Mucosa of descending colon (tissue), 3 donors: ENCODE measurements around the gene ITGA5. TPM values are rescaled to one million over a fixed set of nuclear protein-coding genes. Genes with fewer than 3 reads are reported as not detected.

Experiments
- ATAC-seq: fragments of 200-7000 bp; cut with Tn5 transposase; one replicate; pipeline ENCODE4 v1.9.1; 2020; ENCODE audit warnings: mild to moderate bottlenecking, moderate library complexity
- DNase-seq, 3 donors: peaks; one replicate each; pipeline ENCODE4 v3.0.0-alpha.2; 2020
- H3K36me3 ChIP-seq: fragments of 200-600 bp; one replicate; pipeline ENCODE4 v1.8.0; 2021; ENCODE audit warnings: low read depth, mild to moderate bottlenecking
- H3K4me1 ChIP-seq: fragments of 200-600 bp; one replicate; pipeline ENCODE4 v1.8.0; 2021; ENCODE audit warnings: low read depth, mild to moderate bottlenecking
- H3K4me3 ChIP-seq: fragments of 200-600 bp; one replicate; pipeline ENCODE4 v1.8.0; 2021; ENCODE audit warnings: mild to moderate bottlenecking
- H3K9me3 ChIP-seq: fragments of 200-600 bp; one replicate; pipeline ENCODE4 v1.8.0; 2021; ENCODE audit warnings: mild to moderate bottlenecking
- CTCF ChIP-seq: fragments of 200-600 bp; IDR thresholded peaks from one replicate; pipeline ENCODE4 v1.8.0; 2022; ENCODE audit warnings: antibody characterized with exemption, mild to moderate bottlenecking
- intact Hi-C, 2 donors: fragments of 100-400 bp; cut with DNase I in 1 of 2; cut with micrococcal nuclease in 1 of 2; formaldehyde crosslinking; loops; one replicate each; pipeline versions ENCODE4 v1.11.0 to v1.11.1; 2022; cut with DNase I, micrococcal nuclease
- total RNA-seq, 3 donors: library from RNA; stranded (reverse); fragmentation: NEBNext Ultra II Directional in 2 of 3; extraction: Animal tissue kit (Norgen Biotek cat#: 25700) in 2 of 3; gene quantifications; one replicate each; pipeline versions ENCODE4 v1.2.1 to v1.2.4, GENCODE V29; 2021 to 2023
- donor health status: DM: no; HTN: no; CAD: no; lungs with moderate emphysema.
- donor health status: DM: no; HTN: no; CAD: no.
- donor health status: DM: no; HTN: yes; CAD: no.

Gene ITGA5
- total RNA-seq, 3 donors from 2014 or later: 8.0 to 201 (median 61.8) TPM

GRCh38 chr12:54398995-54399793 is 19.9 kb downstream of the ITGA5 start:
- Histone ChIP-seq H3K9me3 (no peaks in the 10 kb centered on the region), H3K36me3 (no peaks in the 10 kb centered on the region), H3K4me1 (no peaks in the 10 kb centered on the region), H3K4me3 (no peak overlapping the region)
- intact Hi-C loops: loop anchor here in 1 of 2 donors (5.0 kb wide), 1 partner anchor 38 kb away; no protein-coding TSS in a partner anchor
- TF ChIP-seq CTCF: peak; percentile 95
- DNase-seq (peak; percentile 75 to 92 (median 90)), ATAC-seq (peak; percentile 90)

GRCh38 chr12:54398218-54398617 is 20.8 kb downstream of the ITGA5 start:
- DNase-seq (no peak), ATAC-seq (no peak)
- H3K4me3 ChIP-seq: no peak overlapping the region
- H3K36me3 ChIP-seq: no peaks in the 10 kb centered on the region
- no peak for TF ChIP-seq CTCF
- H3K9me3 ChIP-seq: no peaks in the 10 kb centered on the region
- intact Hi-C loops: loop anchor here in 1 of 2 donors (5.0 kb wide), 1 partner anchor 39 kb away; no protein-coding TSS in a partner anchor
- H3K4me1 ChIP-seq: no peaks in the 10 kb centered on the region

- ATAC-seq (no peak), DNase-seq (no peak)
- intact Hi-C loops: loop anchor here in 1 of 2 donors (5.0 kb wide), 1 partner anchor 40 kb away; no protein-coding TSS in a partner anchor
- H3K4me3 ChIP-seq: no peak overlapping the region
- no peaks in the 10 kb centered on the region for H3K4me1 ChIP-seq
- H3K36me3 ChIP-seq: no peaks in the 10 kb centered on the region
- no peaks in the 10 kb centered on the region for H3K9me3 ChIP-seq
- TF ChIP-seq CTCF: no peak
Observed at GRCh38 chr12:54397157-54397556, 21.9 kb downstream of the ITGA5 start.

- no peak for TF ChIP-seq CTCF
- no peaks in the 10 kb centered on the region for H3K9me3 ChIP-seq
- no peak for ATAC-seq
- H3K4me1 ChIP-seq: peaks cover 6% of the 10 kb centered on the region
- intact Hi-C loops: loop anchor here in 1 of 2 donors (5.0 kb wide), 1 partner anchor 42 kb away; no protein-coding TSS in a partner anchor
- H3K36me3 ChIP-seq: no peaks in the 10 kb centered on the region
- H3K4me3 ChIP-seq: no peak overlapping the region
- no peak for DNase-seq
Observed at GRCh38 chr12:54395545-54395944, 23.5 kb downstream of the ITGA5 start.

- intact Hi-C loops: loop anchor here in 1 of 2 donors (5.0 kb wide), 1 partner anchor 42 kb away; no protein-coding TSS in a partner anchor
- Histone ChIP-seq H3K36me3 (no peaks in the 10 kb centered on the region), H3K9me3 (no peaks in the 10 kb centered on the region), H3K4me1 (peaks cover 6% of the 10 kb centered on the region), H3K4me3 (no peak overlapping the region)
- no peak for DNase-seq
- no peak for TF ChIP-seq CTCF
- ATAC-seq: no peak
Observed at GRCh38 chr12:54394986-54395385, 24.1 kb downstream of the ITGA5 start.
